Astrocyte (in vitro differentiated cells and primary cell): ENCODE data around the gene FADS2.

ENCODE experiments used
- CTCF ChIP-seq: IDR thresholded peaks from 2 replicates; pipeline ENCODE4 v1.5.1; 2011; ENCODE audit warnings: low read depth, mild to moderate bottlenecking, inconsistent platforms, low read length, moderate library complexity; ENCODE audit not compliant: insufficient read depth
- EZH2 ChIP-seq: IDR thresholded peaks from 2 replicates; pipeline ENCODE4 v1.6.1; 2012; ENCODE audit warnings: mild to moderate bottlenecking, low read length, inconsistent platforms; ENCODE audit not compliant: insufficient read depth

GRCh38 chr11:61844909-61845565 is 16.9 kb downstream of the FADS2 start:
- no peak for TF ChIP-seq CTCF
- no peak for TF ChIP-seq EZH2
